Measurements from ENCODE around the gene MAPK14. TPM values are rescaled to one million over a fixed set of nuclear protein-coding genes. Genes with fewer than 3 reads are reported as not detected.
"Not testable (repeated sequence)": the region's sequence is repeated elsewhere in the genome, so short reads cannot be mapped to it uniquely, and the experiment has no call there.

Gene MAPK14
- total and polyA plus RNA-seq, 9 of the 15 experiments (the other 6 are each of a cell fraction or from before 2014, with no cell fraction given), result 8.8 to 62.7 (median 35.5) TPM

GRCh38 chr6:36088204-36088603, 60.6 kb downstream of the MAPK14 start:
- ATAC-seq; CTCF ChIA-PET (ENCODE audit: low intra/inter-chr PET ratio); H3K4me3 ChIP-seq; H3K9me1 ChIP-seq (ENCODE audit: control insufficient read depth, insufficient read depth, low read length); BruUV-seq (replicated peaks); H3K27ac ChIP-seq (ENCODE audit: extremely low read depth, low read depth, low read length); H3K9ac ChIP-seq (ENCODE audit: insufficient read depth in 1 of 2, low read depth in 2 of 2, low read length in 2 of 2); FAIRE-seq; H4K20me1 ChIP-seq (replicated peaks; ENCODE audit: control insufficient read depth, insufficient read depth, low read length); POLR2A ChIA-PET; H3K4me2 ChIP-seq (ENCODE audit: insufficient read depth, low read length); H3K27me3 ChIP-seq (ENCODE audit: control insufficient read depth in 2 of 2, insufficient read depth in 2 of 2, low read length in 2 of 2); in situ Hi-C loops (cut with MboI); intact Hi-C loops (cut with micrococcal nuclease); H3K79me2 ChIP-seq (ENCODE audit: control insufficient read depth, insufficient read depth, low read length); H3K9me3 ChIP-seq (replicated peaks; ENCODE audit: control insufficient read depth, insufficient read depth, low read depth, low read length); H2AFZ ChIP-seq (ENCODE audit: low read depth, low read length); H3K4me1 ChIP-seq (replicated peaks in 1 of 2; ENCODE audit: control insufficient read depth in 2 of 2, insufficient read depth in 2 of 2, low read length in 2 of 2): not testable (repeated sequence)
- peak in 1 of 4 experiments; percentile 19 for DNase-seq (ENCODE audit: extremely low read depth in 1 of 4, low spot score in 3 of 4)
- WGBS (ENCODE audit: insufficient coverage, low coverage, missing lambda C conversion rate), result 68% methylated on average over 5 of the region's 5 CpGs
- peaks cover 15% of the 10 kb centered on the region; the same call in 2 of the 3 replicates for H3K36me3 ChIP-seq (ENCODE audit: control insufficient read depth, insufficient read depth, low read length)
- 0 out of 4 replicates have a peak, but pooled peaks have one; percentile 6 to 40 for TF ChIP-seq TRIM24 (IDR thresholded peaks at IDR 0.05)
- peak; percentile 40; the same call in 1 of the 2 replicates for TF ChIP-seq NFE2 (IDR thresholded peaks at IDR 0.05; ENCODE audit: low read depth)
- peak; percentile 23; the same call in 1 of the 2 replicates for TF ChIP-seq ARID1B (IDR thresholded peaks at IDR 0.05)
- 0 out of 2 replicates have a peak, but pooled peaks have one; percentile 6 for TF ChIP-seq MAFG (tag; conservative IDR thresholded peaks at IDR 0.05)
- TF ChIP-seq NFIX (CRISPR knock-in tag; IDR thresholded peaks at IDR 0.05; ENCODE audit: low read depth), result peak; percentile 81
- TF ChIP-seq KDM1A (IDR thresholded peaks at IDR 0.05), result peak; percentile 19 to 54; a peak in 1 of 4 replicates
- TF ChIP-seq C11orf30 (IDR thresholded peaks at IDR 0.05; ENCODE audit: low read depth), result peak; percentile 39; the same call in 1 of the 2 replicates
- peak in 1 of 2 experiments; percentile 33 for TF ChIP-seq E2F6 (IDR thresholded peaks at IDR 0.05; ENCODE audit: borderline replicate concordance in 1 of 2, extremely low read depth in 1 of 2, insufficient read depth in 1 of 2, insufficient read length in 1 of 2, low read depth in 1 of 2, low read length in 1 of 2, poor library complexity in 1 of 2, severe bottlenecking in 1 of 2)
- peak; percentile 99 for TF ChIP-seq NFIC (IDR thresholded peaks at IDR 0.05)
- peak; percentile 58 for TF ChIP-seq MGA (IDR thresholded peaks at IDR 0.05)
- TF ChIP-seq SMARCE1 (IDR thresholded peaks at IDR 0.05), result 0 out of 2 replicates have a peak, but pooled peaks have one; percentile 19
